HepG2 (cell line): Measurements from ENCODE around the gene XPOT. TPM values are rescaled to one million over a fixed set of nuclear protein-coding genes. Genes with fewer than 3 reads are reported as not detected.

ENCODE experiments used
- ATAC-seq: fragments of 200-7000 bp; cut with Tn5 transposase; 3 replicates; pipeline ENCODE4 v1.9.1; 2020; ENCODE audit warnings: mild to moderate bottlenecking, moderate library complexity
- BruUV-seq: library from RNA; stranded (reverse); fragments of 400-500 nt; replicated peaks from 2 replicates; lab custom pipeline; 2021; lab: Mats Ljungman, UMichigan
- CTCF ChIA-PET: fragments of 300-600 bp; formaldehyde crosslinking; extraction: SDS; loops from one replicate; lab custom pipeline; 2021; ENCODE audit warnings: low total read pairs, inconsistent platforms, low intra/inter-chr PET ratio; lab: Yijun Ruan, JAX
- POLR2A ChIA-PET: fragments of 350-600 bp; sonication (Branson Sonifier 250); formaldehyde crosslinking; loops from one replicate; lab custom pipeline; 2020; ENCODE audit warnings: antibody characterized with exemption, inconsistent platforms; lab: Yijun Ruan, JAX
- DNase-seq: peaks from one replicate; pipeline ENCODE4 v3.0.0-alpha.2; 2015; ENCODE audit warnings: low spot score
- FAIRE-seq: peaks from 3 replicates; lab custom pipeline; 2011; peaks lifted over from hg19 to GRCh38; lab: Jason Lieb, UNC
- H2AFZ ChIP-seq: one replicate; pipeline ENCODE4 v1.6.1; 2011; ENCODE audit warnings: low read length, inconsistent platforms
- H3K27ac ChIP-seq: fragments of 300-600 bp; 3 replicates; pipeline ENCODE4 v1.8.0; 2011; ENCODE audit warnings: mixed run types, mild to moderate bottlenecking, mixed read lengths, low read length, inconsistent platforms; ENCODE audit not compliant: insufficient read depth; ENCODE audit errors: extremely low read length
- H3K27me3 ChIP-seq, 2 experiments: fragments of 200-600 bp in 1 of 2; 2 replicates in 1 of 2; 3 replicates in 1 of 2; pipeline versions ENCODE4 v1.6.0 to v1.8.0; 2011; ENCODE audit warnings: low read length in 2 of 2, mild to moderate bottlenecking in 2 of 2, moderate library complexity in 2 of 2, inconsistent platforms in 1 of 2; ENCODE audit not compliant: insufficient read depth in 2 of 2, control insufficient read depth in 1 of 2
- H3K36me3 ChIP-seq, 2 experiments: fragments of 200-600 bp in 1 of 2; replicated peaks in 1 of 2; 2 replicates in 1 of 2; 3 replicates in 1 of 2; pipeline versions ENCODE4 v1.5.1 to v1.8.0; 2011; ENCODE audit warnings: low read length in 2 of 2, inconsistent platforms in 1 of 2; ENCODE audit not compliant: insufficient read depth in 2 of 2, control insufficient read depth in 1 of 2
- H3K4me1 ChIP-seq: 2 replicates; pipeline ENCODE4 v1.5.1; 2012; ENCODE audit warnings: low read length, inconsistent platforms; ENCODE audit not compliant: insufficient read depth
- H3K4me2 ChIP-seq: 2 replicates; pipeline ENCODE4 v1.6.0; 2011; ENCODE audit warnings: low read depth, low read length, inconsistent platforms
- H3K4me3 ChIP-seq, 3 experiments: fragments of 200-600 bp in 1 of 3; sonication (generic), shearing (Covaris generic) in 1 of 3; replicated peaks in 1 of 3; 2 replicates each; pipeline ENCODE4 v1.5.1; 2011 to 2016; ENCODE audit warnings: low read length in 3 of 3, inconsistent platforms in 2 of 3, low read depth in 2 of 3, mild to moderate bottlenecking in 2 of 3, control low read depth in 1 of 3, mixed read lengths in 1 of 3; ENCODE audit not compliant: insufficient read depth in 1 of 3
- H3K79me2 ChIP-seq: one replicate; pipeline ENCODE4 v1.6.1; 2011; ENCODE audit warnings: low read length, inconsistent platforms; ENCODE audit not compliant: insufficient read depth
- H3K9ac ChIP-seq: 2 replicates; pipeline ENCODE4 v1.6.0; 2011; ENCODE audit warnings: mild to moderate bottlenecking, low read depth, low read length, inconsistent platforms; ENCODE audit not compliant: insufficient read depth
- H3K9me3 ChIP-seq: 2 replicates; pipeline ENCODE4 v1.5.1; 2012; ENCODE audit warnings: mild to moderate bottlenecking, low read length
- H4K20me1 ChIP-seq: 2 replicates; pipeline ENCODE4 v1.6.0; 2011; ENCODE audit warnings: inconsistent platforms, mild to moderate bottlenecking, low read length, moderate library complexity; ENCODE audit not compliant: insufficient read depth
- ASH2L ChIP-seq: fragments of 300-600, 200-600 bp; sonication (generic); IDR thresholded peaks from 2 replicates; pipeline ENCODE4 v1.7.0; 2017; ENCODE audit warnings: low read depth, mild to moderate bottlenecking, moderate library complexity, mixed read lengths, low read length; ENCODE audit not compliant: insufficient read length
- ZBED4 ChIP-seq: sonication (generic); formaldehyde crosslinking; IDR thresholded peaks from 2 replicates; pipeline ENCODE4 v1.4.0; 2020; ENCODE audit warnings: missing genetic modification reagents, borderline replicate concordance
- ZNF12 ChIP-seq: sonication (generic); formaldehyde crosslinking; IDR thresholded peaks from 2 replicates; pipeline ENCODE4 v1.5.0; 2020; ENCODE audit warnings: missing genetic modification reagents
- ZNF17 ChIP-seq: sonication (generic); formaldehyde crosslinking; IDR thresholded peaks from 2 replicates; pipeline ENCODE4 v1.5.0; 2020; ENCODE audit warnings: mild to moderate bottlenecking, missing genetic modification reagents
- ZNF317 ChIP-seq: sonication (generic); formaldehyde crosslinking; IDR thresholded peaks from 2 replicates; pipeline ENCODE4 v1.5.0; 2020; ENCODE audit warnings: mild to moderate bottlenecking, missing genetic modification reagents
- ZNF446 ChIP-seq: sonication (generic); formaldehyde crosslinking; IDR thresholded peaks from 2 replicates; pipeline ENCODE4 v1.5.0; 2020; ENCODE audit warnings: mild to moderate bottlenecking, missing genetic modification reagents
- ZNF574 ChIP-seq: sonication (generic); formaldehyde crosslinking; IDR thresholded peaks from 2 replicates; pipeline ENCODE4 v1.4.0; 2020; ENCODE audit warnings: missing genetic modification reagents
- ZNF839 ChIP-seq: sonication (generic); formaldehyde crosslinking; IDR thresholded peaks from 2 replicates; pipeline ENCODE4 v1.4.0; 2020; ENCODE audit warnings: missing genetic modification reagents, mild to moderate bottlenecking, borderline replicate concordance
- WGBS: methylation state at CpG from one replicate; pipeline ENCODE4 v1.1.6; 2017; ENCODE audit warnings: low lambda C conversion rate; 5-methylcytosine and 5-hydroxymethylcytosine counted together
- in situ Hi-C: cut with HindIII; loops from 2 replicates; pipeline ENCODE4 v1.10.0; 2017; ENCODE audit warnings: low pct_unique_long_range_greater_than_20kb; ENCODE audit not compliant: extremely low pct_ligation_motif_present
- intact Hi-C: fragments of 100-400 bp; cut with micrococcal nuclease; formaldehyde crosslinking; loops from one replicate; pipeline ENCODE4 v1.10.0; 2022; ENCODE audit not compliant: unreplicated experiment
- polyA plus RNA-seq, 8 experiments: library from polyadenylated mRNA; depleted of rRNA in 3 of 8; stranded (reverse) in 7 of 8; unstranded in 1 of 8; fragments of >200 nt; fragmentation: Illumina TruSeq in 4 of 8; extraction: Trizol in 4 of 8; gene quantifications; 2 replicates each; pipeline versions ENCODE4 v1.2.1 to v1.2.3, GENCODE V29; 2011 to 2016; ENCODE audit warnings: low read depth in 4 of 8, missing spikeins in 1 of 8, mixed read lengths in 1 of 8; ENCODE audit not compliant: insufficient read depth in 1 of 8
- total RNA-seq, 5 experiments: library from RNA; depleted of rRNA; stranded (reverse); fragments of >200 nt; fragmentation: Illumina TruSeq; extraction: Trizol; gene quantifications; 2 replicates each; pipeline ENCODE4 v1.2.3, GENCODE V29; 2016; ENCODE audit warnings: low read depth in 1 of 5

Gene XPOT
- total and polyA plus RNA-seq, 2 of the 13 experiments (the other 11 are each of a cell fraction or from before 2014, with no cell fraction given): 93.8 to 102 TPM

- POLR2A ChIA-PET: no interaction called here
- Histone ChIP-seq H3K79me2 (peaks cover 8% of the 10 kb centered on the region), H3K4me1 (no peaks in the 10 kb centered on the region), H3K36me3 (peaks cover 4 to 46% of the 10 kb centered on the region in 2 experiments), H3K27me3 (no peaks in the 10 kb centered on the region), H3K4me3 (no peak overlapping the region), H3K27ac (no peak overlapping the region), H3K9me3 (no peaks in the 10 kb centered on the region), H3K9ac (no peak overlapping the region), H4K20me1 (no peaks in the 10 kb centered on the region), H3K4me2 (no peak overlapping the region), H2AFZ (no peak overlapping the region)
- in situ Hi-C loops: no loop called here
- FAIRE-seq: no peak
- WGBS: 97% methylated on average over 1 of the region's 1 CpG
- DNase-seq: no peak
- CTCF ChIA-PET: no interaction called here
- intact Hi-C loops: no loop called here
- ATAC-seq: no peak
- BruUV-seq: no TSS peak
- TF ChIP-seq ZNF317: no peak
- no peak for TF ChIP-seq ZNF839 (CRISPR knock-in tag)
- TF ChIP-seq ZBED4 (CRISPR knock-in tag): no peak
- no peak for TF ChIP-seq ZNF446 (CRISPR knock-in tag)
- TF ChIP-seq ZNF17 (CRISPR knock-in tag): no peak
- TF ChIP-seq ASH2L: no peak
- no peak for TF ChIP-seq ZNF12 (CRISPR knock-in tag)
- no peak for TF ChIP-seq ZNF574 (CRISPR knock-in tag)
Measured at GRCh38 chr12:64480148-64480547, 76.0 kb downstream of the XPOT start.
